ENCODE data around the gene PPP1R9B. TPM values are rescaled to one million over a fixed set of nuclear protein-coding genes. Genes with fewer than 3 reads are reported as not detected.

The PPP1R9B gene
- total and polyA plus RNA-seq, 4 donors: 0.90 to 26.1 (median 7.1) TPM

DNA sequence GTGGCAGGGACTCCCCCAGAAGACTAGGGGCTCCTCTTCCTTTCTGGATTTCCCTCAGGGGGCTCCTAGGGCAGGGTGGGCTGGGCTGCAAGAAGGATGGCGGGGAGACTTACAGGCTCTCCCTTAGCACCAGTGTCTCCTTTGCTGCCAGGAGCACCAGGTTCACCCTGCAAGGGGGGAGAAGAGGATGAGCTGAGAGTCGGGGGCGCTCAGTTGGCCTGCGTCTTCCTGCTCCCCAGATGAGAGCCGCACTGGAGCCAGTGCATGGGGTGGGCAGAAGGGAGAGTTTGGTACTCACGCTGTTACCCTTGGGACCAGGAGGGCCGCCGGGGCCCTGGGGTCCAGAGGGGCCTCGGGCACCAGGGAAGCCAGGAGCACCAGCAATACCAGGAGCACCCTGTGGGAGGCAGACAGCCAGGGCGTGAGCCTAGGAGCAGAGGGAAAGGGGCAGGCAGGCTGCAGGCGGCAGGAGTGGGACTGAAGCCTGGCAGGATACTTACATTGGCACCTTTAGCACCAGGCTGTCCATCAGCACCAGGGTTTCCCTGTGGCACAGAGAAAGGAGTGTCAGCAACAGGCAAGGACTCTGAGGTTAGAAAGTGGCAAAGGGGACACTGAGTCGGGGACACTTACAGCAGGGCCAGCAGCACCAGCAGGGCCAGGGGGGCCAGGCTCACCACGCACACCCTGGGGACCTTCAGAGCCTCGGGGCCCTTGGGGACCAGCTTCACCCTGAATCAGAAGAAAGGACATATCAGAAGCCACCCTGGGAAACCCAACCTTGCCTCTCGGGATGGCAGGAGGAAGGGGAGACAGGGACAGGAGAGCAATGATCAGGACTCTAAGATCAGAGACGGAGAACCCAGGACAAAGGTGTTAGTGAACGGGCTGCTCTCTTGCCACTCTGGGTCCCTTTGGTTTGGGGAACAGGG, 44.7 kb upstream of the PPP1R9B start:
- H3K27ac ChIP-seq (ENCODE audit: low read depth in 1 of 2, low read length in 2 of 2): no peak overlapping the region
- no peak overlapping the region for H3K4me3 ChIP-seq (ENCODE audit: low read depth in 1 of 3, low read length in 3 of 3)
- H3K9ac ChIP-seq (ENCODE audit: low read depth in 1 of 2, low read length in 2 of 2): no peak overlapping the region
- TF ChIP-seq FOXA2 (IDR thresholded peaks at IDR 0.05): no peak
- TF ChIP-seq EGR1 (IDR thresholded peaks at IDR 0.05; ENCODE audit: low read depth in 2 of 2): no peak
- TF ChIP-seq SP1 (IDR thresholded peaks at IDR 0.05): no peak
- no peak for TF ChIP-seq HNF4A (conservative IDR thresholded peaks at IDR 0.05)
- TF ChIP-seq HNF4G (IDR thresholded peaks at IDR 0.05): no peak
- TF ChIP-seq FOXA1 (IDR thresholded peaks at IDR 0.05): no peak
- TF ChIP-seq, protein P1, sequence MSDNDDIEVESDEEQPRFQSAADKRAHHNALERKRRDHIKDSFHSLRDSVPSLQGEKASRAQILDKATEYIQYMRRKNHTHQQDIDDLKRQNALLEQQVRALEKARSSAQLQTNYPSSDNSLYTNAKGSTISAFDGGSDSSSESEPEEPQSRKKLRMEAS (IDR thresholded peaks at IDR 0.05): no peak
- no peak for TF ChIP-seq ATF3 (IDR thresholded peaks at IDR 0.05)
- no peak for TF ChIP-seq NR2F2 (IDR thresholded peaks at IDR 0.05)
- TF ChIP-seq, protein P2, sequence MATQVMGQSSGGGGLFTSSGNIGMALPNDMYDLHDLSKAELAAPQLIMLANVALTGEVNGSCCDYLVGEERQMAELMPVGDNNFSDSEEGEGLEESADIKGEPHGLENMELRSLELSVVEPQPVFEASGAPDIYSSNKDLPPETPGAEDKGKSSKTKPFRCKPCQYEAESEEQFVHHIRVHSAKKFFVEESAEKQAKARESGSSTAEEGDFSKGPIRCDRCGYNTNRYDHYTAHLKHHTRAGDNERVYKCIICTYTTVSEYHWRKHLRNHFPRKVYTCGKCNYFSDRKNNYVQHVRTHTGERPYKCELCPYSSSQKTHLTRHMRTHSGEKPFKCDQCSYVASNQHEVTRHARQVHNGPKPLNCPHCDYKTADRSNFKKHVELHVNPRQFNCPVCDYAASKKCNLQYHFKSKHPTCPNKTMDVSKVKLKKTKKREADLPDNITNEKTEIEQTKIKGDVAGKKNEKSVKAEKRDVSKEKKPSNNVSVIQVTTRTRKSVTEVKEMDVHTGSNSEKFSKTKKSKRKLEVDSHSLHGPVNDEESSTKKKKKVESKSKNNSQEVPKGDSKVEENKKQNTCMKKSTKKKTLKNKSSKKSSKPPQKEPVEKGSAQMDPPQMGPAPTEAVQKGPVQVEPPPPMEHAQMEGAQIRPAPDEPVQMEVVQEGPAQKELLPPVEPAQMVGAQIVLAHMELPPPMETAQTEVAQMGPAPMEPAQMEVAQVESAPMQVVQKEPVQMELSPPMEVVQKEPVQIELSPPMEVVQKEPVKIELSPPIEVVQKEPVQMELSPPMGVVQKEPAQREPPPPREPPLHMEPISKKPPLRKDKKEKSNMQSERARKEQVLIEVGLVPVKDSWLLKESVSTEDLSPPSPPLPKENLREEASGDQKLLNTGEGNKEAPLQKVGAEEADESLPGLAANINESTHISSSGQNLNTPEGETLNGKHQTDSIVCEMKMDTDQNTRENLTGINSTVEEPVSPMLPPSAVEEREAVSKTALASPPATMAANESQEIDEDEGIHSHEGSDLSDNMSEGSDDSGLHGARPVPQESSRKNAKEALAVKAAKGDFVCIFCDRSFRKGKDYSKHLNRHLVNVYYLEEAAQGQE (IDR thresholded peaks at IDR 0.05): no peak
- no peak for TF ChIP-seq GABPA (IDR thresholded peaks at IDR 0.05 in 1 of 2, conservative IDR thresholded peaks at IDR 0.05 in 1 of 2)
- no peak for TF ChIP-seq JUND (IDR thresholded peaks at IDR 0.05)
- TF ChIP-seq TAF1 (conservative IDR thresholded peaks at IDR 0.05): no peak
- TF ChIP-seq, protein P3, sequence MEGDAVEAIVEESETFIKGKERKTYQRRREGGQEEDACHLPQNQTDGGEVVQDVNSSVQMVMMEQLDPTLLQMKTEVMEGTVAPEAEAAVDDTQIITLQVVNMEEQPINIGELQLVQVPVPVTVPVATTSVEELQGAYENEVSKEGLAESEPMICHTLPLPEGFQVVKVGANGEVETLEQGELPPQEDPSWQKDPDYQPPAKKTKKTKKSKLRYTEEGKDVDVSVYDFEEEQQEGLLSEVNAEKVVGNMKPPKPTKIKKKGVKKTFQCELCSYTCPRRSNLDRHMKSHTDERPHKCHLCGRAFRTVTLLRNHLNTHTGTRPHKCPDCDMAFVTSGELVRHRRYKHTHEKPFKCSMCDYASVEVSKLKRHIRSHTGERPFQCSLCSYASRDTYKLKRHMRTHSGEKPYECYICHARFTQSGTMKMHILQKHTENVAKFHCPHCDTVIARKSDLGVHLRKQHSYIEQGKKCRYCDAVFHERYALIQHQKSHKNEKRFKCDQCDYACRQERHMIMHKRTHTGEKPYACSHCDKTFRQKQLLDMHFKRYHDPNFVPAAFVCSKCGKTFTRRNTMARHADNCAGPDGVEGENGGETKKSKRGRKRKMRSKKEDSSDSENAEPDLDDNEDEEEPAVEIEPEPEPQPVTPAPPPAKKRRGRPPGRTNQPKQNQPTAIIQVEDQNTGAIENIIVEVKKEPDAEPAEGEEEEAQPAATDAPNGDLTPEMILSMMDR (IDR thresholded peaks at IDR 0.05; ENCODE audit: low read depth, low read length, missing input control): no peak
- no peak for TF ChIP-seq RXRA (IDR thresholded peaks at IDR 0.05)
- no peak for TF ChIP-seq YY1 (IDR thresholded peaks at IDR 0.05)
- no peak for TF ChIP-seq ZBTB33 (IDR thresholded peaks at IDR 0.05)
- no peak for TF ChIP-seq RAD21 (IDR thresholded peaks at IDR 0.05)
- 87% methylated on average over 17 of the region's 17 CpGs for WGBS
- H3K27me3 ChIP-seq (ENCODE audit: control insufficient read depth in 4 of 4, insufficient read depth in 4 of 4, low read length in 3 of 4): no peaks in the 10 kb centered on the region
- no peaks in the 10 kb centered on the region for H3K9me3 ChIP-seq (ENCODE audit: control insufficient read depth in 4 of 4, low read length in 3 of 4)
- H3K36me3 ChIP-seq (ENCODE audit: control insufficient read depth in 4 of 4, insufficient read depth in 3 of 4, low read depth in 1 of 4, low read length in 3 of 4): peaks cover 0 to 2% (median 0%) of the 10 kb centered on the region in 4 donors
- no peak for DNase-seq (ENCODE audit: low spot score)
- peaks cover 0 to 5% (median 3%) of the 10 kb centered on the region in 4 donors for H3K4me1 ChIP-seq (ENCODE audit: control insufficient read depth in 4 of 4, insufficient read depth in 4 of 4, low read length in 3 of 4)

All from liver (tissue), 9 donors.